ENCODE data around the gene HELZ. TPM values are rescaled to one million over a fixed set of nuclear protein-coding genes. Genes with fewer than 3 reads are reported as not detected.

Gene HELZ
- total and polyA plus RNA-seq, 4 donors: 5.5 to 175 (median 27.8) TPM

DNA sequence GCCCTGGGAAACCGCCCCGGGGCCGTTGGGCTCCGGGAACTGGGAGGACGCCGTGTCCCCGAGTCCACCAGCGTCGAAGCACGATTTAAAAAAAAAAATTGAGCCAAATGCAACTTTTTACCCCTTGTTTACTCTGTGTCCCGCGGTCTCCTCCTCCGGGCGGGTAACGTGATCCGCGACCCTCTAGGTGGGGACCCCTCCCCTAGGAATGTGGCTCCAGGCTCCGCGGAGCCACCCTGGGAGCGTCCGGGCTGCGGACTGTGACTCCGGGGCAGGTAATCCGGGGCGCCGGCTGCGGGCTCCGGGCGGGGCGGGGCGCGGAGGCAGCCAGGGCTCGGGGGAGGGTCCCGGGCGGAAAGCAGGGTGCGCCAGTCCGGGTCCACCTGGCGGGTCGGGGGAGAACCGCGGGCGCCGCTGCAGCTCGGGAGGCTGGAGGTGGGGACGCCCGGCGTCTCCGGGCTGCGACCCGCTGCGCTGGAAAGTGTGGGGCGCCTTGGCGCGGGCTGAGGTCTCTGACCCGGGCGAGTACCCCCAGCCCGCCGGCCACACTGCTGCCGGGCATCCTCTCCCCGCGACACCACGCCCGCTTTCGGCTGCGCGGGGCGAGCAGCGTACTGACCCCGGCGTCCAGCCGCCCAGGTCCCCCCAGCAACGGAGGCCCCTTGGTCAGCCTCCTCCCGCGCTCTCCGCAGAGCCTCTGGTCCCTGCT lies 852 bp upstream of the HELZ start:
- Histone ChIP-seq H3K27me3 (ENCODE audit: control insufficient read depth in 3 of 3, insufficient read depth in 3 of 3, low read length in 2 of 3) (no peaks in the 10 kb centered on the region), H3K27ac (ENCODE audit: low read depth in 1 of 2, low read length in 1 of 2) (peak overlapping the region in 1 of 2 donors; percentile 62), H3K4me3 (peak overlapping the region; percentile 88), H3K9me3 (ENCODE audit: control insufficient read depth in 4 of 4, insufficient read depth in 3 of 4, low read length in 3 of 4) (no peaks in the 10 kb centered on the region), H3K36me3 (ENCODE audit: control insufficient read depth in 4 of 4, insufficient read depth in 4 of 4, low read length in 4 of 4) (peaks cover 0 to 6% (median 3%) of the 10 kb centered on the region in 4 donors), H3K9ac (ENCODE audit: insufficient read depth in 1 of 2, low read length in 2 of 2) (peak overlapping the region in 1 of 2 donors; percentile 76), H3K4me1 (ENCODE audit: control insufficient read depth in 5 of 5, insufficient read depth in 5 of 5, low read length in 5 of 5) (peaks cover 0 to 25% (median 15%) of the 10 kb centered on the region in 5 donors)
- peak; percentile 54 to 61 (median 60) for DNase-seq
- peak; percentile 4 for ATAC-seq (ENCODE audit: insufficient read depth, low FRiP score)
- 1% methylated on average over 64 to 75 of the region's 75 CpGs for WGBS, 2 donors
- TF ChIP-seq, protein P1, sequence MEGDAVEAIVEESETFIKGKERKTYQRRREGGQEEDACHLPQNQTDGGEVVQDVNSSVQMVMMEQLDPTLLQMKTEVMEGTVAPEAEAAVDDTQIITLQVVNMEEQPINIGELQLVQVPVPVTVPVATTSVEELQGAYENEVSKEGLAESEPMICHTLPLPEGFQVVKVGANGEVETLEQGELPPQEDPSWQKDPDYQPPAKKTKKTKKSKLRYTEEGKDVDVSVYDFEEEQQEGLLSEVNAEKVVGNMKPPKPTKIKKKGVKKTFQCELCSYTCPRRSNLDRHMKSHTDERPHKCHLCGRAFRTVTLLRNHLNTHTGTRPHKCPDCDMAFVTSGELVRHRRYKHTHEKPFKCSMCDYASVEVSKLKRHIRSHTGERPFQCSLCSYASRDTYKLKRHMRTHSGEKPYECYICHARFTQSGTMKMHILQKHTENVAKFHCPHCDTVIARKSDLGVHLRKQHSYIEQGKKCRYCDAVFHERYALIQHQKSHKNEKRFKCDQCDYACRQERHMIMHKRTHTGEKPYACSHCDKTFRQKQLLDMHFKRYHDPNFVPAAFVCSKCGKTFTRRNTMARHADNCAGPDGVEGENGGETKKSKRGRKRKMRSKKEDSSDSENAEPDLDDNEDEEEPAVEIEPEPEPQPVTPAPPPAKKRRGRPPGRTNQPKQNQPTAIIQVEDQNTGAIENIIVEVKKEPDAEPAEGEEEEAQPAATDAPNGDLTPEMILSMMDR (IDR thresholded peaks at IDR 0.05; ENCODE audit: control extremely low read depth, extremely low read depth): no peak

DNA sequence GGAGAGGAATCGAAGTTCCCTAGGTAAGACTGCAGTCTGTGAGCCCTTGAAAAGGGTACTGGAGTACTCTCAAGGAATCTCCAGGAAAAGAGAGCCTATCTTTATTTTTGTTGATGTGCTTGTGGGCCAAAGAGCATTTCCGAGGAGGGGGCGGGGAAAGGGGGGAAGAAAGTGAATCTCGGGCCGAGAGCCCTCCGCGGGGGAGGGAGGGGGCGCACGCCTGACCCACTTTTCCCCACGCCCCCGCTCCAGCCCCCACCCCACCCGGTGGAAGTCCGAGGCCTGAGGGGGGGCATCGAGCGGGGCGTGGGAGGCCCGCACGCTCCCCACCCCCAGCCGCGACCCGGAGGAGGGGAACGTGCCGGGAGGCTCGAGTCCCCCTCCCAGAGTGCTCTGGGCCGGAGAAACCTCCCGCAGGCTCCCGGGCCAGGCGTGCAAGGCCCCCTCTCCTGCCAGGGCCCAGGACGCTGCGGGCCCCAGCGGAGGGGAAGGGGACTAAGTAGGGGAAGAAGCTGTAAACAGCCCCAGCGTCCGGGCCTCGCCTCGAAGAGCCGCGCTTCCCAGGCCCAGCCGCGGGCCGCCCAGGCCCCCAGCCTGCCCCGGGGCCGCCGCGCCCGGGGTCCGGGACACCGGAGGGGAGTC lies 444 bp downstream of the HELZ start:
- peak overlapping the region; percentile 100 for H3K4me3 ChIP-seq
- H3K9ac ChIP-seq (ENCODE audit: insufficient read depth in 1 of 2, low read length in 2 of 2): peak overlapping the region; percentile 46 to 79
- H3K27ac ChIP-seq (ENCODE audit: low read depth in 1 of 2, low read length in 1 of 2): peak overlapping the region; percentile 93 to 94
- peaks cover 0 to 25% (median 15%) of the 10 kb centered on the region in 5 donors for H3K4me1 ChIP-seq (ENCODE audit: control insufficient read depth in 5 of 5, insufficient read depth in 5 of 5, low read length in 5 of 5)
- DNase-seq (peak in 2 of 3 donors; percentile 14 to 19), ATAC-seq (ENCODE audit: insufficient read depth, low FRiP score) (peak; percentile 24)
- no peaks in the 10 kb centered on the region for H3K9me3 ChIP-seq (ENCODE audit: control insufficient read depth in 4 of 4, insufficient read depth in 3 of 4, low read length in 3 of 4)
- TF ChIP-seq, protein P1 (IDR thresholded peaks at IDR 0.05; ENCODE audit: control extremely low read depth, extremely low read depth): no peak
- no peaks in the 10 kb centered on the region for H3K27me3 ChIP-seq (ENCODE audit: control insufficient read depth in 3 of 3, insufficient read depth in 3 of 3, low read length in 2 of 3)
- WGBS, 2 donors: 0% methylated on average over 32 to 47 of the region's 47 CpGs
- peaks cover 0 to 14% (median 3%) of the 10 kb centered on the region in 4 donors for H3K36me3 ChIP-seq (ENCODE audit: control insufficient read depth in 4 of 4, insufficient read depth in 4 of 4, low read length in 4 of 4)

DNA sequence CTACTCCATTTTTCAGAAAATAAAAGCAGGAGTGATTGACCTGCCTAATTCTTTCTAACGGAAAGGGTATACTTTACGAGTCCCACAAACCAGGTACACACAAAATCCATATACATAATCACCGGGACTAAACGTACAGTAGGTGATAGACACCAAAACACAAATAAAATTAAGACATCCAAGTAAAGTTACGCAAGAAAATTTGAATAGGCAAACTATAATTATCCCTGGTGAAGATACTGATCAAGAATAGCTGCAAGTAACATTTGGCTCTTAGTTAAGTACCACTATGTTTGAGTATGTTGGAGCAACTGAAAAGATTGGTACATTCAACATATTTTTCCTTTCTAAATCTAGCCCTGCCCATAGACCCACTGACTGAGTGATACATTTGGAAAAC lies 1.7 kb downstream of the HELZ start:
- Histone ChIP-seq H3K27me3 (ENCODE audit: control insufficient read depth in 3 of 3, insufficient read depth in 3 of 3, low read length in 2 of 3) (no peaks in the 10 kb centered on the region), H3K4me3 (no peak overlapping the region), H3K27ac (ENCODE audit: low read depth in 1 of 2, low read length in 1 of 2) (no peak overlapping the region), H3K9me3 (ENCODE audit: control insufficient read depth in 4 of 4, insufficient read depth in 3 of 4, low read length in 3 of 4) (no peaks in the 10 kb centered on the region), H3K9ac (ENCODE audit: insufficient read depth in 1 of 2, low read length in 2 of 2) (peak overlapping the region in 1 of 2 donors; percentile 79), H3K36me3 (ENCODE audit: control insufficient read depth in 4 of 4, insufficient read depth in 4 of 4, low read length in 4 of 4) (peaks cover 6 to 21% (median 8%) of the 10 kb centered on the region in 4 donors), H3K4me1 (ENCODE audit: control insufficient read depth in 5 of 5, insufficient read depth in 5 of 5, low read length in 5 of 5) (peaks cover 0 to 25% (median 18%) of the 10 kb centered on the region in 5 donors)
- WGBS, 2 donors: 80 to 85% methylated on average over 5 of the region's 5 CpGs
- TF ChIP-seq, protein P1 (IDR thresholded peaks at IDR 0.05; ENCODE audit: control extremely low read depth, extremely low read depth): no peak
- no peak for ATAC-seq (ENCODE audit: insufficient read depth, low FRiP score)
- DNase-seq: no peak

All from lung (tissue), 12 donors.